ENCODE data around the gene ZCCHC9.

- no peak for TF ChIP-seq CTCF (optimal IDR thresholded peaks at IDR 0.05 in 1 of 3, IDR thresholded peaks at IDR 0.05 in 1 of 3, conservative IDR thresholded peaks at IDR 0.05 in 1 of 3; ENCODE audit: extremely low read depth in 1 of 3, insufficient read depth in 2 of 3, low read length in 3 of 3)
- TF ChIP-seq EZH2 (IDR thresholded peaks at IDR 0.05; ENCODE audit: low read length) = no peak
Observed at GRCh38 chr5:81337803-81338202, 36.4 kb downstream of the ZCCHC9 start.
